Measurements from ENCODE around the gene SMC4. TPM values are rescaled to one million over a fixed set of nuclear protein-coding genes. Genes with fewer than 3 reads are reported as not detected.

Gene SMC4
- polyA plus RNA-seq, 1 donor, result 61.1 TPM

DNA sequence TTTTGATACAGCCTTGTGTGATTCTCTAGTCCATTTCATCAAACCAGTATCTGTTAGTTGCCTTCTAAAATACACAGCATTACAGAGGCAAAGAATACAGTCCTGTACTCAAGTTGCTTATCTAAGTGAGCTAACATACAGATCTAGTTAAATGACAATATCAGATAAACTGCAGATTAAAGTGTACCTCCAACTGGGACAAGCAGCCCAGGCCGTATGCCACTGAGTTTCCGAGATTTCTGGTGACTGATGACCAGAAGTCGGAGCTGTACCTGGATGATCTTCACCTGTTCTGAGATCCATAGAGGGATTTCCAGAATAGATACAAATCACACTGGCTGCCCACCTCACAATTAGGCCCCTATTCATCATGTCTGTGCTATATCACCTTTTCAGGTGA lies 56.4 kb downstream of the SMC4 start:
- no peaks in the 10 kb centered on the region for H3K36me3 ChIP-seq (ENCODE audit: control insufficient read depth, insufficient read depth, low read length)
- H3K9me3 ChIP-seq (ENCODE audit: control insufficient read depth, low read depth, low read length), result peaks cover 3% of the 10 kb centered on the region
- no peak overlapping the region for H3K4me3 ChIP-seq (ENCODE audit: low read length)
- WGBS (ENCODE audit: insufficient coverage, low lambda C conversion rate), result no CpG with 5 or more reads among the region's 3 CpGs
- H3K27ac ChIP-seq (ENCODE audit: low read length), result no peak overlapping the region
- DNase-seq, result no peak
- peaks cover 3% of the 10 kb centered on the region for H3K27me3 ChIP-seq (ENCODE audit: control insufficient read depth, insufficient read depth, low read length)
- H3K4me1 ChIP-seq (ENCODE audit: control insufficient read depth, insufficient read depth, low read length), result no peaks in the 10 kb centered on the region

DNA sequence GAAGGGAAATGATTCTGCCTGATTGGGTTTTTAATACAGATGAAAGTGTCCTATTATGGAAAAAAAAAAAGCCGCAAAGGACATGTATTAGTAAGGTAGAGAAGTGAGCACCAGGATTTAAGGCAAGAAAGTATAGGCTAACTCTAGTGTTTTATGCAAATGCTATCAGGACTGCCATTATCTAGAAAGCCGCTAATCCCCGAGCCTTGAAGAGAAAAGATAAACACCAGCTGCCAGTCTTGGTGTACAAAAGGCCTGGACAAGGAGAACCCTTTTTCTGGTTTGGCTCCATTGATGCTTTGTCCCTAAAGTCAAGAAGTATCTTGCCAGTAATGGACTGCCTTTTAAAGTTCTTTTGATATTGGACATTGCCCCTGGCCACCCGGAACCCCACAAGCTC lies 58.7 kb downstream of the SMC4 start:
- DNase-seq, result no peak
- Histone ChIP-seq H3K27me3 (ENCODE audit: control insufficient read depth, insufficient read depth, low read length) (peaks cover 6% of the 10 kb centered on the region), H3K9me3 (ENCODE audit: control insufficient read depth, low read depth, low read length) (no peaks in the 10 kb centered on the region), H3K4me3 (ENCODE audit: low read length) (no peak overlapping the region), H3K4me1 (ENCODE audit: control insufficient read depth, insufficient read depth, low read length) (no peaks in the 10 kb centered on the region), H3K36me3 (ENCODE audit: control insufficient read depth, insufficient read depth, low read length) (no peaks in the 10 kb centered on the region), H3K27ac (ENCODE audit: low read length) (no peak overlapping the region)
- WGBS (ENCODE audit: insufficient coverage, low lambda C conversion rate), result 0% methylated on average over 2 of the region's 4 CpGs

DNA sequence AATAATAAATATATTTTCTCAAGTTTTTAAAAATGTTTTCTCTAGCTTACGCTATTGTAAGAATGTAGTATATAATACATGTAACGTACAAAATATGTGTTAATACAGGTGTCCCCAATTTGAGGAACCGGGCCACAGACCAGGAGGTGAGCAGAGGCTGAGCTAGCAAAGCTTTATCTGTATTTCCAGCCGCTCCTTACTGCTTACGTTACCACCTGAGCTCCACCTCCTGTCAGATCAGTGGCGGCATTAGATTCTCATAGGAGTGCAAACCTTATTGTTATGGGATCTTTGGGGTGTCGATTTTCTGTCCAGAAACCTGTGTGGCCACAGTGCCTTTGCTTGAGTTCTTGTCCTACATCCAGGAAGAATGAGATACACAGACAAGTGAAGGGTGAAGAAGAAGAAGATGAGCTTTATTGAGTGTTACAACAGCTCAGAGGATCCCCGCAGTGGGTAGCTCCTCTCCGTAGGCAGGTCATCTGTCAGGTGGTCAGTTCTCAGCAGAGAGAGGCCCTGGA lies 60.1 kb downstream of the SMC4 start:
- DNase-seq, result no peak
- no CpG with 5 or more reads among the region's 9 CpGs for WGBS (ENCODE audit: insufficient coverage, low lambda C conversion rate)
- H3K36me3 ChIP-seq (ENCODE audit: control insufficient read depth, insufficient read depth, low read length), result no peaks in the 10 kb centered on the region
- H3K4me1 ChIP-seq (ENCODE audit: control insufficient read depth, insufficient read depth, low read length), result no peaks in the 10 kb centered on the region
- no peak overlapping the region for H3K27ac ChIP-seq (ENCODE audit: low read length)
- H3K4me3 ChIP-seq (ENCODE audit: low read length), result no peak overlapping the region
- peaks cover 6% of the 10 kb centered on the region for H3K27me3 ChIP-seq (ENCODE audit: control insufficient read depth, insufficient read depth, low read length)
- no peaks in the 10 kb centered on the region for H3K9me3 ChIP-seq (ENCODE audit: control insufficient read depth, low read depth, low read length)

DNA sequence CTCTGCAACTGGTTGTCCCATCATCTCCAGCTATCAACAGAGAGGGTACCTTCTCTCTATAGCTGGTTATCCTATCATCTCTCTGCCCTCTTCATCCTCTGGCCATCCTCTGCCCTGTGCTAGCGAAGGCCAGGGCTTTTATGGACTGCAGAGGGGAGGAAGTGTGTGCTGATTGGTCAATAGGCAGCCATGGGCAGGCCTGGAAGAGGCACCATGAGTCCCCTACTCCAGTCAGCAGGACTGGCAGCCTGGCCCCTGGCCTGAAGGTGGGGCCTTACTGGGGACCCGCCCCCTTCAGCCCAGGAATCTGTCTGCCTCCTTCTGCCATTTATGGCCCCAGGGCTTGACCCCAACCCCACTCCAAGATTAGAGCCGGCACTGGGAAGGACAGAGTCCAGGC lies 60.6 kb downstream of the SMC4 start:
- H3K4me1 ChIP-seq (ENCODE audit: control insufficient read depth, insufficient read depth, low read length), result no peaks in the 10 kb centered on the region
- H3K27me3 ChIP-seq (ENCODE audit: control insufficient read depth, insufficient read depth, low read length), result peaks cover 6% of the 10 kb centered on the region
- H3K36me3 ChIP-seq (ENCODE audit: control insufficient read depth, insufficient read depth, low read length), result no peaks in the 10 kb centered on the region
- no peak for DNase-seq
- no peak overlapping the region for H3K27ac ChIP-seq (ENCODE audit: low read length)
- H3K4me3 ChIP-seq (ENCODE audit: low read length), result no peak overlapping the region
- no CpG with 5 or more reads among the region's 3 CpGs for WGBS (ENCODE audit: insufficient coverage, low lambda C conversion rate)
- H3K9me3 ChIP-seq (ENCODE audit: control insufficient read depth, low read depth, low read length), result no peaks in the 10 kb centered on the region

DNA sequence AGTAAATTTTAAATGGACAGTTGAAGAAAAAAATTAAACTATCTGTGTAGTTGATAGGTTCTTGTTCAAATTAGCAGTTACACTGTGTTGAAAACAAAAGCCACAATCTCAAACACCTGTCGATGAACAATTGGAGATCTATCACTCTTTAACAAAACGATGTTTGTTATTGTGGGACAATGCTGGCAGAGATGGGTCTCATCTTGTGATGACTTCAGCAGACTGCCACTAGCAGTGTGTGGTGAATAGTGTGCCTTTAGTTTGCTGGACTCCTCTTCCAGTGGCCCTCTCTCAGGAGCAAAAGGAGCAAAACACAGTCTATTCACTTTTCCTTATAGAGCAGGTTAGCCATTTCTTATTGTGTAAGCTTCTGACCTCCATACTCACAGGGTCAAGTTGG lies 64.9 kb downstream of the SMC4 start:
- no CpG with 5 or more reads among the region's 2 CpGs for WGBS (ENCODE audit: insufficient coverage, low lambda C conversion rate)
- DNase-seq, result no peak
- Histone ChIP-seq H3K4me1 (ENCODE audit: control insufficient read depth, insufficient read depth, low read length) (no peaks in the 10 kb centered on the region), H3K27ac (ENCODE audit: low read length) (no peak overlapping the region), H3K36me3 (ENCODE audit: control insufficient read depth, insufficient read depth, low read length) (no peaks in the 10 kb centered on the region), H3K4me3 (ENCODE audit: low read length) (no peak overlapping the region), H3K9me3 (ENCODE audit: control insufficient read depth, low read depth, low read length) (no peaks in the 10 kb centered on the region), H3K27me3 (ENCODE audit: control insufficient read depth, insufficient read depth, low read length) (peaks cover 6% of the 10 kb centered on the region)

DNA sequence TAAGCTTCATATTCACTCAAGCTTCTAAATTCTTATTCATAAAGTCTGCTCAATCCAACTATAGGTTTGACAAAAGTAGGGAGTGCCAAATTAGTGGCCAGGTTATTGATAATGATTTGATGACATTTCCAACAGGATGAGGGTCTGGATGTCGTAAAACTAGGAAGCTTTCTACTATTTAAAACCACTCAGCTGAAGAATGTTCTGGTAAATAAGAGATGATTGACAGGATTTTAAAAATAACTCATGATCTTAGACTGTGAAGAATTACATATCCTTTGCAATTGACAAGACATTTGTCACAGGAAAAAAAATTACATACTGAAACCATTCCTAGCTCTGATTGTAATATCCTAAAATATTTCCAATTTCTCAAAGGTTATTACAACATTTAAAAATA lies 65.5 kb downstream of the SMC4 start:
- no peaks in the 10 kb centered on the region for H3K36me3 ChIP-seq (ENCODE audit: control insufficient read depth, insufficient read depth, low read length)
- DNase-seq, result no peak
- H3K4me3 ChIP-seq (ENCODE audit: low read length), result no peak overlapping the region
- no peak overlapping the region for H3K27ac ChIP-seq (ENCODE audit: low read length)
- H3K4me1 ChIP-seq (ENCODE audit: control insufficient read depth, insufficient read depth, low read length), result no peaks in the 10 kb centered on the region
- H3K27me3 ChIP-seq (ENCODE audit: control insufficient read depth, insufficient read depth, low read length), result peaks cover 6% of the 10 kb centered on the region
- no CpG with 5 or more reads among the region's 1 CpG for WGBS (ENCODE audit: insufficient coverage, low lambda C conversion rate)
- H3K9me3 ChIP-seq (ENCODE audit: control insufficient read depth, low read depth, low read length), result no peaks in the 10 kb centered on the region

DNA sequence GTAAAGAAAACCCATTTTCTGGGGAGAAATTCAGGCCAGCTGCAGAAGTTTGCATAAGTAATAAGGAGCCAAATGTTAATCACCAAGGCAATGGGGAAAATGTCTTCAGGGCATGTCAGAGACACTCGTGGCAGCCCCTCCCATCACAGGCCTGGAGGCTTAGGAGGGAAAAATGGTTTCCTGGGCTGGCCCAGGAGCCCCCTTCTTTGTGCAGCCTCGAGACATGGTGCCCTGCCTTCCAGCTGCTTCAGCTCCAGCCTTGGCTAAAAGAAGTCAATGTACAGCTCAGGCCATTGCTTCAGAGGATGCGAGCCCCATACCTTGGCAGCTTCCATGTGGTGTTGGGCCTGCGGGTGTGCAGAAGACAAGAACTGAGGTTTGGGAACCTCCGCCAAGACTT lies 70.7 kb downstream of the SMC4 start:
- Histone ChIP-seq H3K27ac (ENCODE audit: low read length) (no peak overlapping the region), H3K27me3 (ENCODE audit: control insufficient read depth, insufficient read depth, low read length) (peaks cover 5% of the 10 kb centered on the region), H3K4me3 (ENCODE audit: low read length) (no peak overlapping the region), H3K36me3 (ENCODE audit: control insufficient read depth, insufficient read depth, low read length) (no peaks in the 10 kb centered on the region), H3K9me3 (ENCODE audit: control insufficient read depth, low read depth, low read length) (no peaks in the 10 kb centered on the region), H3K4me1 (ENCODE audit: control insufficient read depth, insufficient read depth, low read length) (no peaks in the 10 kb centered on the region)
- WGBS (ENCODE audit: insufficient coverage, low lambda C conversion rate), result no CpG with 5 or more reads among the region's 5 CpGs
- no peak for DNase-seq

DNA sequence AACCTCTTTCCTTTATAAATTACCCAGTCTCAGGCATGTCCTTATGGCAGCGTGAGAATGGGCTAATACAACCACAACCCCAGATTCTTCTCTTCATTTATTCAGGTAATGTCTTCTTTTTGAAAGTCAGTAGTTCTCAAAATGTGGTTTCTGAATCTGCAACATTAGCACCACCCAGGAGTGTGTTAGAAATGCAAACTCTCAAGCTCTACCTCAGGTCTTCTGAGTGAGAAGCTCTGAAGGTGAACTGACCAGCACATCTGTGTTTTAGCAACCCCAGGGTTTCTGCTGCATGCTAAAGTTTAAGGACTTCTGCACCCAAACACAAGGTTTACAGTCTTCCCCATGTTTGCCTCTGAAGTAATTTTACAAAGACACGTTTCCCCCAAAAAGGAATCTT lies 72.4 kb downstream of the SMC4 start:
- H3K4me1 ChIP-seq (ENCODE audit: control insufficient read depth, insufficient read depth, low read length), result no peaks in the 10 kb centered on the region
- H3K4me3 ChIP-seq (ENCODE audit: low read length), result no peak overlapping the region
- H3K27ac ChIP-seq (ENCODE audit: low read length), result no peak overlapping the region
- WGBS (ENCODE audit: insufficient coverage, low lambda C conversion rate), result no CpG with 5 or more reads among the region's 2 CpGs
- DNase-seq, result no peak
- peaks cover 5% of the 10 kb centered on the region for H3K27me3 ChIP-seq (ENCODE audit: control insufficient read depth, insufficient read depth, low read length)
- H3K36me3 ChIP-seq (ENCODE audit: control insufficient read depth, insufficient read depth, low read length), result no peaks in the 10 kb centered on the region
- no peaks in the 10 kb centered on the region for H3K9me3 ChIP-seq (ENCODE audit: control insufficient read depth, low read depth, low read length)

DNA sequence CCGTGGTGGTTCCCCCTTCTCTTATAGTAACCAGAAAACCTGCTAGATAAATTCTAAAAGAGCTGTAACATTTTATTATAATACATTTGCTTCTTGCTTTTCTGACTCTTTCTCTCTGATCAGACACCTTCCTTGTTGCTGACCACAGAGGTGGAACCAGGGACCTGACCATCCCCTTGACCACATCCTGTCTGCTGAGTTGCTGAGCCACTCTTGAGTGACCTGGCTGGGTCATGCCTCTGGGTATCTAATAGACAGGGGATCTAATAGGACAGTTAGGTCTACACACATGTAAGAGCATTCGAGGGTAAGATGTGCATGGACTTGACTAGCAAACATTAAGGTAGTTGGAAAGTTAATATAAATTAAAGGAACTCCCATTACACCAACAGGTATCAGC lies 72.9 kb downstream of the SMC4 start:
- no peak overlapping the region for H3K4me3 ChIP-seq (ENCODE audit: low read length)
- no peaks in the 10 kb centered on the region for H3K36me3 ChIP-seq (ENCODE audit: control insufficient read depth, insufficient read depth, low read length)
- WGBS (ENCODE audit: insufficient coverage, low lambda C conversion rate), result 67% methylated on average over 1 of the region's 2 CpGs
- H3K4me1 ChIP-seq (ENCODE audit: control insufficient read depth, insufficient read depth, low read length), result no peaks in the 10 kb centered on the region
- no peak for DNase-seq
- H3K9me3 ChIP-seq (ENCODE audit: control insufficient read depth, low read depth, low read length), result no peaks in the 10 kb centered on the region
- peaks cover 5% of the 10 kb centered on the region for H3K27me3 ChIP-seq (ENCODE audit: control insufficient read depth, insufficient read depth, low read length)
- no peak overlapping the region for H3K27ac ChIP-seq (ENCODE audit: low read length)

DNA sequence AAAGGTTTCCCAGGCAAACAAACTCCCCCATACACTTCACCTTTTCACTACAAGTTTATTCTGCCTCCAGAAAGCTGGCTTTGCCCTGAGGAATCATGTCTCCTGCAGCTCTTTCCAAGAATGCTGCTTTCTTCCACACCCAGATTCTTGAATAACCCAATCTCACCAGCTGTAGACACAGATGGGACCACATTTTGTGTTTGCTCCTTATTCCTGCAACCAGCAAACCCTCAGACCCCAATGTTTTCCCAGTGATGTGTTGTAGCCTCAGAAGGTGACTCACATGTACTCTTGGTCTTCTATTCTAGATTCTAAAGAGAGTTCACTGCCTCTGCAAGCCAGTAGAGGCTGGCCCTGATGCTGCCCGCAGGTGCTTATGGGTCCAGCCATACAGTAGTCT lies 73.8 kb downstream of the SMC4 start:
- no peaks in the 10 kb centered on the region for H3K4me1 ChIP-seq (ENCODE audit: control insufficient read depth, insufficient read depth, low read length)
- WGBS (ENCODE audit: insufficient coverage, low lambda C conversion rate), result 100% methylated on average over 1 of the region's 1 CpG
- DNase-seq, result no peak
- no peaks in the 10 kb centered on the region for H3K9me3 ChIP-seq (ENCODE audit: control insufficient read depth, low read depth, low read length)
- H3K4me3 ChIP-seq (ENCODE audit: low read length), result no peak overlapping the region
- H3K27ac ChIP-seq (ENCODE audit: low read length), result no peak overlapping the region
- H3K36me3 ChIP-seq (ENCODE audit: control insufficient read depth, insufficient read depth, low read length), result no peaks in the 10 kb centered on the region
- peaks cover 5% of the 10 kb centered on the region for H3K27me3 ChIP-seq (ENCODE audit: control insufficient read depth, insufficient read depth, low read length)

DNA sequence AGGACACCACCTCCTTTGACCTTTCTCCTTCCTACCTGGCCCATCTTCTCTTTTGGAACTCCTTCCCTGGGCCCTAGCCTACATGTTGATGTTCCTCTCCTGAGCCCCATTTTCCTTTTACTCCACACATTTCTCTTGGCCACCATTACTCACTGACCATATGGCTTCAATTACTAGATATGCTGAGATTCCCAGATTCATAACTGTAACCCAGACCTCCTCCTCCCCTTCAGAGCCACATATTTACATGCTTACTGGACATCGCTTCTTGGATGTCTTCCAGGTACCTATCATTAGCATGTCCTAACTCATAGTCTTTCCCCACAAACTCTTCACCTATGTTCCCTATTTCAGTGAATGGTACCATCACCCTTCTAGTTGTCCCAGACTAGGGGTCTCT lies 74.5 kb downstream of the SMC4 start:
- Histone ChIP-seq H3K4me1 (ENCODE audit: control insufficient read depth, insufficient read depth, low read length) (no peaks in the 10 kb centered on the region), H3K9me3 (ENCODE audit: control insufficient read depth, low read depth, low read length) (no peaks in the 10 kb centered on the region), H3K4me3 (ENCODE audit: low read length) (no peak overlapping the region), H3K36me3 (ENCODE audit: control insufficient read depth, insufficient read depth, low read length) (no peaks in the 10 kb centered on the region), H3K27me3 (ENCODE audit: control insufficient read depth, insufficient read depth, low read length) (peaks cover 5% of the 10 kb centered on the region), H3K27ac (ENCODE audit: low read length) (no peak overlapping the region)
- DNase-seq, result no peak
- no CpG with 5 or more reads among the region's 1 CpG for WGBS (ENCODE audit: insufficient coverage, low lambda C conversion rate)
